ENCODE results near the gene MAD1L1. TPM values are rescaled to one million over a fixed set of nuclear protein-coding genes. Genes with fewer than 3 reads are reported as not detected.

Gene MAD1L1
- total RNA-seq, 1 donor from 2014 or later: 53.8 TPM

GRCh38 chr7:2264158-2264557, 31.4 kb upstream of the MAD1L1 start:
- Mint-ChIP-seq H3K36me3 (ENCODE audit: low read depth) (peaks cover 13% of the 10 kb centered on the region), H3K27me3 (ENCODE audit: low read depth) (no peaks in the 10 kb centered on the region), H3K4me1 (peaks cover 7% of the 10 kb centered on the region), H3K4me3 (no peak overlapping the region), H3K27ac (ENCODE audit: unreplicated experiment) (no peak overlapping the region), H3K9me3 (no peaks in the 10 kb centered on the region)
- no peak for DNase-seq (ENCODE audit: low read depth, low spot score)
- TF ChIP-seq CTCF (conservative IDR thresholded peaks at IDR 0.05): no peak

GRCh38 chr7:2263176-2263575, 30.4 kb upstream of the MAD1L1 start:
- Mint-ChIP-seq H3K27me3 (ENCODE audit: low read depth) (no peaks in the 10 kb centered on the region), H3K9me3 (no peaks in the 10 kb centered on the region), H3K4me3 (no peak overlapping the region), H3K4me1 (peaks cover 5% of the 10 kb centered on the region), H3K27ac (ENCODE audit: unreplicated experiment) (no peak overlapping the region), H3K36me3 (ENCODE audit: low read depth) (peaks cover 11% of the 10 kb centered on the region)
- no peak for TF ChIP-seq CTCF (conservative IDR thresholded peaks at IDR 0.05)
- DNase-seq (ENCODE audit: low read depth, low spot score): no peak

DNA sequence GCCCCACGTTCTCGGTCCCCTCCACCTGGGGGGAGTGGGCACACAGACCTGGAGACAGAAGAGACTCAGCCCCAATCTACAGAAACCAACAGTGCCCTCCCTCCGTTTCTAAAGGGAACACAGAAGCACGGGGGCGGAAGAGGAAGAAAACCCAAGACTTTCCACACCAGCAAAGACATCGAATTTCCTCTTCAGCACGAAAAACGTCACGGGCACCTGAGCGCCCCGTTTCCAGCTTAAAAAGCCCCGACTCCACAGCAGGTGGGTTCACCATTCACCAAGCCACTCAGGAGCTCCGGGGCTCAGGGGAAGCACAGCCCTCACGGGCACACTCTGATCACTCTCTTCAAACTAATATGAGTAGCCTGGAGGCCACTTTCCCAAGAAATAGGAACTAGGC, 28.9 kb upstream of the MAD1L1 start:
- peaks cover 6% of the 10 kb centered on the region for H3K36me3 Mint-ChIP-seq (ENCODE audit: low read depth)
- TF ChIP-seq CTCF (conservative IDR thresholded peaks at IDR 0.05): no peak
- H3K27me3 Mint-ChIP-seq (ENCODE audit: low read depth): no peaks in the 10 kb centered on the region
- no peak overlapping the region for H3K4me3 Mint-ChIP-seq
- no peaks in the 10 kb centered on the region for H3K9me3 Mint-ChIP-seq
- no peak for DNase-seq (ENCODE audit: low read depth, low spot score)
- no peak overlapping the region for H3K27ac Mint-ChIP-seq (ENCODE audit: unreplicated experiment)
- peaks cover under 1% of the 10 kb centered on the region for H3K4me1 Mint-ChIP-seq

DNA sequence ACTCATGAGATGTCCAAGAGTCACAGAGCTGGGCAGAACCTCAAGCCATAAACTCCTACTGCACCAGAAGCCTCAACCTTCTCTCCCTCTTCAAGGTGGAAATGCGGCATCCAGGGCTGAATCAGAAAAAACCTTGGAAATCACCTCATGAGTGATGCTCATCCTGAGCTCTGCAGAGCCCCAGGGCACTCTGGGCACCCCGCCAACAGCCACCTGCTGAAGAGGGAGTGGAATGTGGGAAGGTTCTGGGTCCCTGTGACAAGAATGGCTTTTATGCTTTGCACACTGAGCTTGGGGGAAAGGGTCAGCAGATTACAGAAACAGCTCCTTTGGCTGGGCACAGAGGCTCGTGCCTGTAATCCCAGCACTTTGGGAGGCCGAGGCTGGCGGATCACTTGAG, 28.1 kb upstream of the MAD1L1 start:
- Mint-ChIP-seq H3K4me3 (no peak overlapping the region), H3K36me3 (ENCODE audit: low read depth) (peaks cover 6% of the 10 kb centered on the region), H3K4me1 (no peaks in the 10 kb centered on the region), H3K9me3 (no peaks in the 10 kb centered on the region), H3K27ac (ENCODE audit: unreplicated experiment) (no peak overlapping the region), H3K27me3 (ENCODE audit: low read depth) (no peaks in the 10 kb centered on the region)
- TF ChIP-seq CTCF (conservative IDR thresholded peaks at IDR 0.05): no peak
- no peak for DNase-seq (ENCODE audit: low read depth, low spot score)

GRCh38 chr7:2259480-2259879, 26.7 kb upstream of the MAD1L1 start:
- peaks cover 6% of the 10 kb centered on the region for H3K36me3 Mint-ChIP-seq (ENCODE audit: low read depth)
- no peak overlapping the region for H3K4me3 Mint-ChIP-seq
- H3K4me1 Mint-ChIP-seq: no peaks in the 10 kb centered on the region
- H3K27me3 Mint-ChIP-seq (ENCODE audit: low read depth): no peaks in the 10 kb centered on the region
- TF ChIP-seq CTCF (conservative IDR thresholded peaks at IDR 0.05): no peak
- H3K9me3 Mint-ChIP-seq: no peaks in the 10 kb centered on the region
- no peak for DNase-seq (ENCODE audit: low read depth, low spot score)
- no peak overlapping the region for H3K27ac Mint-ChIP-seq (ENCODE audit: unreplicated experiment)

Measured in neural crest cell (in vitro differentiated cells).